ENCODE measurements around the gene MCEMP1.
A peak's percentile ranks its signal among the peaks of the same experiment; 100 is the strongest.

Gene MCEMP1

DNA sequence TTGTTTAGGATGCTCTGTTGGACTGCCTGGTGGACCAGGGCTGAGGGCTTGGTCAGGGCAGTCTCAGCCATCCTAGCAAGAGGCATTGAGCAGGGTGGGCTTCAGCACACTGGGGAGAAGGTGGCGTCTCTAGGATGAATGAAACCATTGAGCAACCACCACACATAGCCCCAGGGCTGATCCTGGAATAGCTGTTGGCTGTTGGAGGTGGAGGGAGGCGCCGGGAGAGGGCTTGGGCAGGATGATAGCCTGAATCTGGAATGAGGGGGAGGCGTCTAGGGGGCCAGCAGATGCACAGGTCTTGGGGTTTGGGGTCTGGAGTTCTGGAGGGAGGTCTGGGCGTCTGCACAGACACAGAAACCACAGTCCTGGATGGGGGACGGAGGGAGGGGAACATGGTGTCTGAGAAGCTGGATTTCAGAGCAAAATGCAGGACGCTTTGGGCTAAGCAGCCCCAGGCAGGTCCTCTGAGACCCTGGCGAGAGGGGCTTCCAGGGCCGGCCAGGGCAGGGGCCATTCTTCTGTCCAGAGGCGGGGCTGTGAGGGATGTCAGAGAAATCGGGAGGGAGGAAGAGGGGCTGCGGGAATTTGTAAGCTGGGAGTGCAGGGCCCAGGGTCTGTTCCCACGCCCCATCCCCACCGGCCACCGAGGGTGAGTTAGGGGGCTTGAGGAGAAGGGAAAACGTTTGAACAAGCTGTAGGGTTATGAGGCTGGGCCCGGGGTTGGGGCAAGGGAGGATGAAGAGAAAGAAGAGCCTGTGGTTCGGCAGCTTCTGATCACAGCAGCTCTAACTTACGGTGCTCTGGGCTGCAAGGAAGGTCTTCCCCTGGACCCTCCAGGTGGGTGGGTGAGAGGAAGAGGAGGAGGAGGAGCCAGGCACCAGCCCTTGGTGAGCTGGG, 8.9 kb downstream of the MCEMP1 start:
- H4K8ac ChIP-seq (ENCODE audit: low read depth, low read length): peak overlapping the region; percentile 12
- H3K14ac ChIP-seq (ENCODE audit: low read length): no peak overlapping the region
- peaks cover 14 to 17% of the 10 kb centered on the region in 2 experiments for H3K36me3 ChIP-seq (ENCODE audit: control insufficient read depth in 1 of 2, insufficient read depth in 2 of 2, low read length in 2 of 2)
- H3K4me2 ChIP-seq (ENCODE audit: low read length): no peak overlapping the region
- no peaks in the 10 kb centered on the region for H3K27me3 ChIP-seq (ENCODE audit: insufficient read depth, low read length)
- H3K9me3 ChIP-seq (ENCODE audit: insufficient read depth, low read depth, low read length): peaks cover 7% of the 10 kb centered on the region
- H2BK12ac ChIP-seq (ENCODE audit: low read length): no peak overlapping the region
- no CpG with 5 or more reads among the region's 19 CpGs for WGBS (ENCODE audit: extremely low coverage, insufficient coverage, insufficient read length)
- H4K12ac ChIP-seq (ENCODE audit: low read depth, low read length): no peak overlapping the region
- no peak overlapping the region for H2BK5ac ChIP-seq (ENCODE audit: low read depth, low read length, poor library complexity)
- H3K4me3 ChIP-seq (ENCODE audit: low read depth, low read length): no peak overlapping the region
- H3K23ac ChIP-seq (ENCODE audit: low read length): no peak overlapping the region
- no peak overlapping the region for H2AK5ac ChIP-seq (ENCODE audit: low read length)
- no peak overlapping the region for H3K4ac ChIP-seq (ENCODE audit: low read depth, low read length)
- peak; percentile 15 to 52 for DNase-seq
- H3K9ac ChIP-seq (ENCODE audit: low read length): no peak overlapping the region
- no peak overlapping the region for H2BK120ac ChIP-seq (ENCODE audit: insufficient read depth, low read length, poor library complexity)
- H3K4me1 ChIP-seq (ENCODE audit: control insufficient read depth in 1 of 2, insufficient read depth in 2 of 2, low read length in 2 of 2): peaks cover 8 to 15% of the 10 kb centered on the region in 2 experiments
- H2AFZ ChIP-seq (ENCODE audit: insufficient read depth, low read length, poor library complexity): no peak overlapping the region
- H3K79me1 ChIP-seq (ENCODE audit: low read length): peaks cover 4% of the 10 kb centered on the region
- peaks cover 3% of the 10 kb centered on the region for H3K79me2 ChIP-seq (ENCODE audit: control insufficient read depth, insufficient read depth, low read length, poor library complexity)
- H4K91ac ChIP-seq (ENCODE audit: low read depth, low read length): no peak overlapping the region
- no peak overlapping the region for H3K18ac ChIP-seq (ENCODE audit: low read length)
- H3K27ac ChIP-seq (ENCODE audit: low read depth, low read length): no peak overlapping the region

DNA sequence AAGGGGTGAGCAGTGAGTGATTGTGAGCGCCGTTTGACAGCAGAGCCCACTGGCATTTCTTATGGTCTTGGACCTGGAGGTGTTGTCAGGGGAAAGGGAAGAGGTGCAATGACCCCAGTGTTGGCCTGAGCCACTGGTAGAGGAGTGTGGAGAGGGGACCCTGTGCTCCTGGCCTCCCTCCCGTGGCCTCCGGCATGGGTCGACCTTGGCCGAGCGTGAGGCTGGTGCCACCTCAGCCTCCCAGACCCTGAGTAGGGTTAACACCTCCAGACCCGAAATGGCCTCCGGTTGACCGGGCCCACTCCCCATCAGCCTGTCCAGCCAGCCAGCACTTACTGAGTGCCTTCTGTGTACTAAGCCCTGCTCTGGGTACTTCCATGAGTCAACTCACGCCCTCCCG, 10.3 kb downstream of the MCEMP1 start:
- Histone ChIP-seq H2BK12ac (ENCODE audit: low read length) (no peak overlapping the region), H3K4me3 (ENCODE audit: low read depth, low read length) (no peak overlapping the region), H3K23ac (ENCODE audit: low read length) (no peak overlapping the region), H4K91ac (ENCODE audit: low read depth, low read length) (no peak overlapping the region), H2AK5ac (ENCODE audit: low read length) (no peak overlapping the region), H4K12ac (ENCODE audit: low read depth, low read length) (no peak overlapping the region), H2BK5ac (ENCODE audit: low read depth, low read length, poor library complexity) (no peak overlapping the region), H3K79me2 (ENCODE audit: control insufficient read depth, insufficient read depth, low read length, poor library complexity) (no peaks in the 10 kb centered on the region), H3K27me3 (ENCODE audit: insufficient read depth, low read length) (no peaks in the 10 kb centered on the region), H2BK120ac (ENCODE audit: insufficient read depth, low read length, poor library complexity) (no peak overlapping the region), H3K9ac (ENCODE audit: low read length) (no peak overlapping the region), H3K4ac (ENCODE audit: low read depth, low read length) (no peak overlapping the region), H3K4me1 (ENCODE audit: control insufficient read depth in 1 of 2, insufficient read depth in 2 of 2, low read length in 2 of 2) (peaks cover 6 to 8% of the 10 kb centered on the region in 2 experiments), H3K14ac (ENCODE audit: low read length) (no peak overlapping the region), H4K8ac (ENCODE audit: low read depth, low read length) (no peak overlapping the region), H3K9me3 (ENCODE audit: insufficient read depth, low read depth, low read length) (peaks cover 12% of the 10 kb centered on the region), H3K79me1 (ENCODE audit: low read length) (peaks cover 2% of the 10 kb centered on the region), H2AFZ (ENCODE audit: insufficient read depth, low read length, poor library complexity) (no peak overlapping the region), H3K27ac (ENCODE audit: low read depth, low read length) (no peak overlapping the region), H3K36me3 (ENCODE audit: control insufficient read depth in 1 of 2, insufficient read depth in 2 of 2, low read length in 2 of 2) (peaks cover 13 to 15% of the 10 kb centered on the region in 2 experiments), H3K4me2 (ENCODE audit: low read length) (no peak overlapping the region), H3K18ac (ENCODE audit: low read length) (no peak overlapping the region)
- whole genome bisulfite sequencing (ENCODE audit: extremely low coverage, insufficient coverage, insufficient read length): no CpG with 5 or more reads among the region's 12 CpGs
- DNase-seq: no peak

DNA sequence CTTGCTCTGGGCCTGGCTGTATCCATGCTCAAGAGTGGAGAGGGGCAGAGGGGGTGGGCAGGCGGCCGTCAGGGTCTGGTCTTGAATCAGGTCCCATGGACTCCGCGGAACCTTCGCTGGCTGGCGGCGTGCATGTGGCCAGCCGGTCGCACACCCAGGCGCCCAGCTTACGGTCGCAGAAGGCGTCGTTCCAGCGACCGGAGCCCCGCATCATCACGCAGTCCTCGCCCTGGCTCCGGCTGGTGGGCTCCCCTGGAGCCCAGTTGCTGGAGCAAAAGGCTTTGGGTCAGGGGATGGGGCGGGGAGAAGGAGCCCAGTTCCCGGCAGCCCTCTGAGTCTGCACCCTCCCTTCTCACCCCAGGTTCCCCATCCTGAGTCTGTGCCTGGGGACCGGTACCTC, 12.3 kb downstream of the MCEMP1 start:
- Histone ChIP-seq H4K12ac (ENCODE audit: low read depth, low read length) (no peak overlapping the region), H3K27ac (ENCODE audit: low read depth, low read length) (no peak overlapping the region), H2AFZ (ENCODE audit: insufficient read depth, low read length, poor library complexity) (no peak overlapping the region), H3K9ac (ENCODE audit: low read length) (no peak overlapping the region), H4K91ac (ENCODE audit: low read depth, low read length) (no peak overlapping the region), H2BK12ac (ENCODE audit: low read length) (no peak overlapping the region), H3K27me3 (ENCODE audit: insufficient read depth, low read length) (no peaks in the 10 kb centered on the region), H3K18ac (ENCODE audit: low read length) (no peak overlapping the region), H2BK120ac (ENCODE audit: insufficient read depth, low read length, poor library complexity) (no peak overlapping the region), H3K9me3 (ENCODE audit: insufficient read depth, low read depth, low read length) (peaks cover 11% of the 10 kb centered on the region), H3K36me3 (ENCODE audit: control insufficient read depth in 1 of 2, insufficient read depth in 2 of 2, low read length in 2 of 2) (no peaks in the 10 kb centered on the region), H3K4me2 (ENCODE audit: low read length) (no peak overlapping the region), H2AK5ac (ENCODE audit: low read length) (no peak overlapping the region), H3K79me1 (ENCODE audit: low read length) (peaks cover 2% of the 10 kb centered on the region), H3K79me2 (ENCODE audit: control insufficient read depth, insufficient read depth, low read length, poor library complexity) (no peaks in the 10 kb centered on the region), H3K23ac (ENCODE audit: low read length) (no peak overlapping the region), H4K8ac (ENCODE audit: low read depth, low read length) (no peak overlapping the region), H3K4me1 (ENCODE audit: control insufficient read depth in 1 of 2, insufficient read depth in 2 of 2, low read length in 2 of 2) (peaks cover 6 to 8% of the 10 kb centered on the region in 2 experiments), H3K4ac (ENCODE audit: low read depth, low read length) (no peak overlapping the region), H3K4me3 (ENCODE audit: low read depth, low read length) (no peak overlapping the region), H2BK5ac (ENCODE audit: low read depth, low read length, poor library complexity) (no peak overlapping the region), H3K14ac (ENCODE audit: low read length) (no peak overlapping the region)
- no CpG with 5 or more reads among the region's 23 CpGs for WGBS (ENCODE audit: extremely low coverage, insufficient coverage, insufficient read length)
- no peak for DNase-seq

DNA sequence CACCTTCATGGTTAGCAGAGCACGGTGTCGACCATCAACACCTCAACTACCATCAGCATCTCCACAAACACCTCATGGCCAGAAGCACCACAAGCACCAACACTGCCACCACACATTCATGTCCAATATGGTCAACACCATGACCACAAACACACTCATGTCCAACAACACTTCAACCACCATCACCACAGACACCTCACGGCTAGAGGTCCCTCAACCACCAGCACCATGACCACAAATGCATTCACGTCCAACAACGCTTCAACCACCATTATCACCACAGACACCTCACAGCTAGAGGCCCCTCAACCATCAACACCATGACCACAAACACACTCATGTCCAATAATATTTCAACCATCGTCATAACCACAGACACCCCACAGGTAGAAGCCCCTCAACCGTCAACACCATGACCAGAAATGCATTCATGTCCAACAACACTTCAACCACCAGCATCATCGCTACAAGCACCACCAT, 13.9 kb downstream of the MCEMP1 start:
- no peak overlapping the region for H3K4me2 ChIP-seq (ENCODE audit: low read length)
- H3K23ac ChIP-seq (ENCODE audit: low read length): no peak overlapping the region
- H4K8ac ChIP-seq (ENCODE audit: low read depth, low read length): no peak overlapping the region
- H3K27me3 ChIP-seq (ENCODE audit: insufficient read depth, low read length): no peaks in the 10 kb centered on the region
- H3K36me3 ChIP-seq (ENCODE audit: control insufficient read depth in 1 of 2, insufficient read depth in 2 of 2, low read length in 2 of 2): no peaks in the 10 kb centered on the region
- no peak overlapping the region for H3K4ac ChIP-seq (ENCODE audit: low read depth, low read length)
- WGBS (ENCODE audit: extremely low coverage, insufficient coverage, insufficient read length): no CpG with 5 or more reads among the region's 8 CpGs
- no peak overlapping the region for H2AK5ac ChIP-seq (ENCODE audit: low read length)
- H2BK12ac ChIP-seq (ENCODE audit: low read length): no peak overlapping the region
- no peaks in the 10 kb centered on the region for H3K79me1 ChIP-seq (ENCODE audit: low read length)
- no peak overlapping the region for H2BK120ac ChIP-seq (ENCODE audit: insufficient read depth, low read length, poor library complexity)
- no peak overlapping the region for H3K27ac ChIP-seq (ENCODE audit: low read depth, low read length)
- H2BK5ac ChIP-seq (ENCODE audit: low read depth, low read length, poor library complexity): no peak overlapping the region
- no peak overlapping the region for H3K4me3 ChIP-seq (ENCODE audit: low read depth, low read length)
- H3K9ac ChIP-seq (ENCODE audit: low read length): no peak overlapping the region
- H3K4me1 ChIP-seq (ENCODE audit: control insufficient read depth in 1 of 2, insufficient read depth in 2 of 2, low read length in 2 of 2): peaks cover under 1 to 3% of the 10 kb centered on the region in 2 experiments
- H3K14ac ChIP-seq (ENCODE audit: low read length): no peak overlapping the region
- DNase-seq: no peak
- no peaks in the 10 kb centered on the region for H3K79me2 ChIP-seq (ENCODE audit: control insufficient read depth, insufficient read depth, low read length, poor library complexity)
- no peak overlapping the region for H3K18ac ChIP-seq (ENCODE audit: low read length)
- peaks cover 11% of the 10 kb centered on the region for H3K9me3 ChIP-seq (ENCODE audit: insufficient read depth, low read depth, low read length)
- no peak overlapping the region for H2AFZ ChIP-seq (ENCODE audit: insufficient read depth, low read length, poor library complexity)
- no peak overlapping the region for H4K12ac ChIP-seq (ENCODE audit: low read depth, low read length)
- H4K91ac ChIP-seq (ENCODE audit: low read depth, low read length): no peak overlapping the region
